Hepatocyte (in vitro differentiated cells): ENCODE data around the gene BPNT1.
"Not testable (repeated sequence)": the region's sequence is repeated elsewhere in the genome, so short reads cannot be mapped to it uniquely, and the experiment has no call there.

Source experiments
- EZH2 ChIP-seq: fragments of 200-600 bp; sonication (generic); IDR thresholded peaks from 2 replicates; pipeline ENCODE4 v1.6.1; 2016; ENCODE audit warnings: antibody characterized with exemption, mild to moderate bottlenecking, borderline replicate concordance
- TF ChIP-seq, protein P1 (sequence below): fragments of 200-600 bp; sonication (generic); IDR thresholded peaks from 2 replicates; pipeline ENCODE4 v1.5.1; 2016; ENCODE audit warnings: antibody characterized with exemption, mild to moderate bottlenecking; ENCODE audit not compliant: poor library complexity

DNA sequence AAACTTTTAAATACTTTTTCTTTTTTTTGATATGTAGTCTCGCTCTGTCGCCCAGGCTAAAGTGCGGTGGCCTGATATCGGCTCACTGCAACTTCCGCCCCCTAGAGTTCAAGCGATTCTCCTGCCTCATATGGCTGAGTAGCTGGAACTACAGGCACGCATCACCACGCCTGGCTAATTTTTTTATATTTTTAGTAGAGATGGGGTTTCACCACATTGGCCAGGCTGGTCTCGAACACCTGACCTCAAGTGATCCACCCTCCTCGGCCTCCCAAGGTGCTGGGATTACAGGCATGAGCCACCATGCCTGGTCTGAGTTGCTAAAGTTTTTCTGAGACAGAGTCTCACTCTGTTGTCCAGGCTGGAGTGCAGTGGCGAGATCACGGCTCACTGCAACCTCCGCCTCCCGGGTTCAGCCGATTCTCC is 3.3 kb downstream of the BPNT1 start:
- TF ChIP-seq, protein P1, sequence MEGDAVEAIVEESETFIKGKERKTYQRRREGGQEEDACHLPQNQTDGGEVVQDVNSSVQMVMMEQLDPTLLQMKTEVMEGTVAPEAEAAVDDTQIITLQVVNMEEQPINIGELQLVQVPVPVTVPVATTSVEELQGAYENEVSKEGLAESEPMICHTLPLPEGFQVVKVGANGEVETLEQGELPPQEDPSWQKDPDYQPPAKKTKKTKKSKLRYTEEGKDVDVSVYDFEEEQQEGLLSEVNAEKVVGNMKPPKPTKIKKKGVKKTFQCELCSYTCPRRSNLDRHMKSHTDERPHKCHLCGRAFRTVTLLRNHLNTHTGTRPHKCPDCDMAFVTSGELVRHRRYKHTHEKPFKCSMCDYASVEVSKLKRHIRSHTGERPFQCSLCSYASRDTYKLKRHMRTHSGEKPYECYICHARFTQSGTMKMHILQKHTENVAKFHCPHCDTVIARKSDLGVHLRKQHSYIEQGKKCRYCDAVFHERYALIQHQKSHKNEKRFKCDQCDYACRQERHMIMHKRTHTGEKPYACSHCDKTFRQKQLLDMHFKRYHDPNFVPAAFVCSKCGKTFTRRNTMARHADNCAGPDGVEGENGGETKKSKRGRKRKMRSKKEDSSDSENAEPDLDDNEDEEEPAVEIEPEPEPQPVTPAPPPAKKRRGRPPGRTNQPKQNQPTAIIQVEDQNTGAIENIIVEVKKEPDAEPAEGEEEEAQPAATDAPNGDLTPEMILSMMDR: not testable (repeated sequence)
- TF ChIP-seq EZH2: not testable (repeated sequence)
